NCI-H2196 (cell line): Measurements from ENCODE around the gene NFATC1.

Experiments used
- DNase-seq: peaks from one replicate; lab custom pipeline; 2025; ENCODE audit not compliant: unreplicated experiment; lab: John Stamatoyannopoulos, UW

The NFATC1 gene

GRCh38 chr18:79529296-79529695, 133.6 kb downstream of the NFATC1 start:
- no peak for DNase-seq

- DNase-seq = no peak
Measured at GRCh38 chr18:79529991-79530390, 134.3 kb downstream of the NFATC1 start.

GRCh38 chr18:79530821-79531220, 135.1 kb downstream of the NFATC1 start:
- no peak for DNase-seq

GRCh38 chr18:79531386-79531785, 135.7 kb downstream of the NFATC1 start:
- DNase-seq = no peak

- DNase-seq = no peak
Measured at GRCh38 chr18:79531926-79532312, 136.2 kb downstream of the NFATC1 start.

GRCh38 chr18:79532313-79533007, 136.7 kb downstream of the NFATC1 start:
- DNase-seq = no peak

GRCh38 chr18:79533146-79533545, 137.4 kb downstream of the NFATC1 start:
- DNase-seq = no peak

GRCh38 chr18:79533591-79533990, 137.9 kb downstream of the NFATC1 start:
- no peak for DNase-seq

- no peak for DNase-seq
Measured at GRCh38 chr18:79534356-79534755, 138.6 kb downstream of the NFATC1 start.

- no peak for DNase-seq
Measured at GRCh38 chr18:79537758-79538157, 142.0 kb downstream of the NFATC1 start.

- no peak for DNase-seq
Measured at GRCh38 chr18:79538635-79539034, 142.9 kb downstream of the NFATC1 start.

GRCh38 chr18:79540161-79540903, 144.6 kb downstream of the NFATC1 start:
- DNase-seq = no peak

GRCh38 chr18:79540904-79541282, 145.2 kb downstream of the NFATC1 start:
- no peak for DNase-seq

- no peak for DNase-seq
Measured at GRCh38 chr18:79542213-79542612, 146.5 kb downstream of the NFATC1 start.

- no peak for DNase-seq
Measured at GRCh38 chr18:79542876-79543750, 147.4 kb downstream of the NFATC1 start.

GRCh38 chr18:79543861-79544385, 148.2 kb downstream of the NFATC1 start:
- no peak for DNase-seq

- DNase-seq = no peak
Measured at GRCh38 chr18:79544386-79544963, 148.7 kb downstream of the NFATC1 start.

- no peak for DNase-seq
Measured at GRCh38 chr18:79545255-79545654, 149.5 kb downstream of the NFATC1 start.

GRCh38 chr18:79545736-79546171, 150.0 kb downstream of the NFATC1 start:
- no peak for DNase-seq

- DNase-seq = no peak
Measured at GRCh38 chr18:79546781-79547272, 151.1 kb downstream of the NFATC1 start.
